Lung (tissue), 12 donors: ENCODE measurements around the gene PSME2. TPM values are rescaled to one million over a fixed set of nuclear protein-coding genes. Genes with fewer than 3 reads are reported as not detected.

Experiments used
- ATAC-seq: fragments of 200-7000 bp; cut with Tn5 transposase; one replicate; pipeline ENCODE4 v1.9.1; 2020; ENCODE audit warnings: moderate number of reproducible peaks; ENCODE audit not compliant: insufficient read depth, low FRiP score
- DNase-seq, 3 donors: peaks; one replicate each; pipeline ENCODE4 v3.0.0-alpha.2; 2013 to 2017
- H3K27ac ChIP-seq, 2 donors: one replicate each; pipeline ENCODE4 v1.5.1; 2013; ENCODE audit warnings: mild to moderate bottlenecking in 2 of 2, moderate library complexity in 2 of 2, control low read depth in 1 of 2, inconsistent platforms in 1 of 2, low read depth in 1 of 2, low read length in 1 of 2
- H3K27me3 ChIP-seq, 3 donors: one replicate each; pipeline ENCODE4 v1.5.1; 2013; ENCODE audit warnings: low read length in 2 of 3; ENCODE audit not compliant: control insufficient read depth in 3 of 3, insufficient read depth in 3 of 3
- H3K36me3 ChIP-seq, 4 donors: one replicate each; pipeline ENCODE4 v1.5.1; 2013; ENCODE audit warnings: low read length in 4 of 4, mild to moderate bottlenecking in 1 of 4, moderate library complexity in 1 of 4; ENCODE audit not compliant: control insufficient read depth in 4 of 4, insufficient read depth in 4 of 4
- H3K4me1 ChIP-seq, 5 donors: one replicate each; pipeline ENCODE4 v1.5.1; 2013; ENCODE audit warnings: low read length in 5 of 5, mild to moderate bottlenecking in 2 of 5, moderate library complexity in 1 of 5; ENCODE audit not compliant: control insufficient read depth in 5 of 5, insufficient read depth in 5 of 5
- H3K4me3 ChIP-seq: one replicate; pipeline ENCODE4 v1.5.1; 2013; ENCODE audit warnings: mild to moderate bottlenecking, control low read depth, moderate library complexity
- H3K9ac ChIP-seq, 2 donors: one replicate each; pipeline ENCODE4 v1.5.1; 2013; ENCODE audit warnings: low read length in 2 of 2, control low read depth in 1 of 2; ENCODE audit not compliant: insufficient read depth in 1 of 2
- H3K9me3 ChIP-seq, 4 donors: one replicate each; pipeline ENCODE4 v1.5.1; 2013; ENCODE audit warnings: low read length in 3 of 4, mild to moderate bottlenecking in 1 of 4, moderate library complexity in 1 of 4; ENCODE audit not compliant: control insufficient read depth in 4 of 4, insufficient read depth in 3 of 4
- CTCF ChIP-seq: IDR thresholded peaks from 2 replicates; pipeline ENCODE4 v1.5.1; 2012; ENCODE audit warnings: mild to moderate bottlenecking; ENCODE audit errors: control extremely low read depth, extremely low read depth
- WGBS, 2 donors: extraction: QIAGEN DNeasy Blood & Tissue Kit; methylation state at CpG; one replicate each; pipeline ENCODE4 v1.1.7; 2013; 5-methylcytosine and 5-hydroxymethylcytosine counted together
- polyA plus RNA-seq, 2 donors: library from polyadenylated mRNA; stranded (reverse); fragments of 200-250 nt; gene quantifications; one replicate each; pipeline ENCODE4 v1.2.1, GENCODE V29; 2013
- total RNA-seq, 2 donors: library from RNA; depleted of rRNA in 1 of 2; stranded (reverse); fragments of >200 nt in 1 of 2; gene quantifications; one replicate each; pipeline ENCODE4 v1.2.1, GENCODE V29; 2014 to 2021
- donor health status: control.
- donor health status: control.
- donor health status: Bipolar disorder and iron deficiency.
- donor health status: healthy.
- donor health status: DM: yes; HTN: yes; CAD: no.

PSME2 gene
- total and polyA plus RNA-seq, 4 donors = 89.1 to 328 (median 230) TPM

- no peak for ATAC-seq
- Histone ChIP-seq H3K36me3 (peaks cover 24 to 45% (median 30%) of the 10 kb centered on the region in 4 donors), H3K27me3 (no peaks in the 10 kb centered on the region), H3K4me3 (peak overlapping the region; percentile 69), H3K9me3 (no peaks in the 10 kb centered on the region), H3K27ac (no peak overlapping the region), H3K4me1 (peaks cover 0 to 8% (median 5%) of the 10 kb centered on the region in 5 donors), H3K9ac (peak overlapping the region in 1 of 2 donors; percentile 51)
- DNase-seq = no peak
- no peak for TF ChIP-seq CTCF
- WGBS, 2 donors = 90 to 96% methylated on average over 2 of the region's 2 CpGs
Observed at GRCh38 chr14:24187539-24187915, 41.1 kb upstream of the PSME2 start.

- H3K36me3 ChIP-seq = peaks cover 23 to 46% (median 29%) of the 10 kb centered on the region in 4 donors
- ATAC-seq (no peak), DNase-seq (no peak)
- no peak overlapping the region for H3K27ac ChIP-seq
- H3K4me1 ChIP-seq = peaks cover 0 to 8% (median 5%) of the 10 kb centered on the region in 5 donors
- H3K4me3 ChIP-seq = no peak overlapping the region
- 93 to 99% methylated on average over 10 of the region's 10 CpGs for WGBS, 2 donors
- no peaks in the 10 kb centered on the region for H3K9me3 ChIP-seq
- TF ChIP-seq CTCF = no peak
- H3K9ac ChIP-seq = no peak overlapping the region
- H3K27me3 ChIP-seq = no peaks in the 10 kb centered on the region
Observed at GRCh38 chr14:24186831-24187538, 40.6 kb upstream of the PSME2 start.

GRCh38 chr14:24185741-24186140, 39.3 kb upstream of the PSME2 start:
- Histone ChIP-seq H3K36me3 (peaks cover 23 to 54% (median 28%) of the 10 kb centered on the region in 4 donors), H3K27me3 (no peaks in the 10 kb centered on the region), H3K4me1 (peaks cover 0 to 8% (median 5%) of the 10 kb centered on the region in 5 donors), H3K9me3 (no peaks in the 10 kb centered on the region), H3K9ac (no peak overlapping the region), H3K27ac (no peak overlapping the region), H3K4me3 (no peak overlapping the region)
- DNase-seq = no peak
- no peak for TF ChIP-seq CTCF
- 92 to 96% methylated on average over 11 of the region's 11 CpGs for WGBS, 2 donors
- ATAC-seq = no peak
